ENCODE data around the gene MRPS7.

DNA sequence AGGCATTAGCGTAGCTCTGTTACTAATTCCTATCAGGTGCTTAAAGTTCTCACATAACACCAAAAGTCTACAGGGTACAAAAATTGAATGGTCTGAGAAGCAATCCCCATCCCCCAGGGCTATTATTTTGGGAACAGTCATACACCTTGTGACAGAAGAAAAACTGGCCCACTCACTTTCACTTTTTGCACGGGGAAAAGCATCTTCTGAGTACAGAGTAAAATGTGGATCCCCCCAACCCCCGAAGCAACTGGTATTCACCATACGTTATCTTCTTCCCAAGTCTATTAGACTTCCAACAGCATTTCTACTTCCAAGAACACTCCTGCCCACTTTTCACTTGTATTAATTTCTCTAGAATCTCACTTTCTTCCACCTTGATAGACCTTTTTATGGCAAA lies 12.1 kb upstream of the MRPS7 start:
- TF ChIP-seq, protein P1, sequence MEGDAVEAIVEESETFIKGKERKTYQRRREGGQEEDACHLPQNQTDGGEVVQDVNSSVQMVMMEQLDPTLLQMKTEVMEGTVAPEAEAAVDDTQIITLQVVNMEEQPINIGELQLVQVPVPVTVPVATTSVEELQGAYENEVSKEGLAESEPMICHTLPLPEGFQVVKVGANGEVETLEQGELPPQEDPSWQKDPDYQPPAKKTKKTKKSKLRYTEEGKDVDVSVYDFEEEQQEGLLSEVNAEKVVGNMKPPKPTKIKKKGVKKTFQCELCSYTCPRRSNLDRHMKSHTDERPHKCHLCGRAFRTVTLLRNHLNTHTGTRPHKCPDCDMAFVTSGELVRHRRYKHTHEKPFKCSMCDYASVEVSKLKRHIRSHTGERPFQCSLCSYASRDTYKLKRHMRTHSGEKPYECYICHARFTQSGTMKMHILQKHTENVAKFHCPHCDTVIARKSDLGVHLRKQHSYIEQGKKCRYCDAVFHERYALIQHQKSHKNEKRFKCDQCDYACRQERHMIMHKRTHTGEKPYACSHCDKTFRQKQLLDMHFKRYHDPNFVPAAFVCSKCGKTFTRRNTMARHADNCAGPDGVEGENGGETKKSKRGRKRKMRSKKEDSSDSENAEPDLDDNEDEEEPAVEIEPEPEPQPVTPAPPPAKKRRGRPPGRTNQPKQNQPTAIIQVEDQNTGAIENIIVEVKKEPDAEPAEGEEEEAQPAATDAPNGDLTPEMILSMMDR (IDR thresholded peaks at IDR 0.05 in 4 of 5, conservative IDR thresholded peaks at IDR 0.05 in 1 of 5), result no peak
- no peak for TF ChIP-seq POLR2A (IDR thresholded peaks at IDR 0.05)
